HEK293 (cell line): ENCODE measurements around the gene POLH.

Experiments
- BCL6B ChIP-seq: fragments of 450-650 bp; formaldehyde crosslinking; IDR thresholded peaks from 2 replicates; pipeline ENCODE4 v1.5.1; 2017; ENCODE audit warnings: missing biosample characterization, missing genetic modification characterization
- FEZF1 ChIP-seq: fragments of 450-650 bp; formaldehyde crosslinking; IDR thresholded peaks from 2 replicates; pipeline ENCODE4 v1.5.1; 2016; ENCODE audit warnings: missing biosample characterization, missing genetic modification characterization
- HIC1 ChIP-seq: fragments of 450-650 bp; formaldehyde crosslinking; IDR thresholded peaks from 2 replicates; pipeline ENCODE4 v1.5.1; 2016; ENCODE audit warnings: missing biosample characterization, missing genetic modification characterization
- OVOL3 ChIP-seq: fragments of 450-650 bp; formaldehyde crosslinking; IDR thresholded peaks from 2 replicates; pipeline ENCODE4 v1.5.1; 2016; ENCODE audit warnings: missing biosample characterization, missing genetic modification characterization
- PRDM10 ChIP-seq: fragments of 450-650 bp; formaldehyde crosslinking; IDR thresholded peaks from 2 replicates; pipeline ENCODE4 v1.5.1; 2016; ENCODE audit warnings: missing biosample characterization, missing genetic modification characterization
- PRDM6 ChIP-seq: fragments of 450-650 bp; formaldehyde crosslinking; IDR thresholded peaks from 2 replicates; pipeline ENCODE4 v1.5.1; 2017; ENCODE audit warnings: missing biosample characterization, missing genetic modification characterization
- RBAK ChIP-seq: fragments of 450-650 bp; formaldehyde crosslinking; IDR thresholded peaks from 2 replicates; pipeline ENCODE4 v1.5.1; 2016; ENCODE audit warnings: missing biosample characterization, missing genetic modification characterization
- SALL2 ChIP-seq: fragments of 450-650 bp; formaldehyde crosslinking; IDR thresholded peaks from 2 replicates; pipeline ENCODE4 v1.5.0; 2017; ENCODE audit warnings: missing biosample characterization, mild to moderate bottlenecking, missing genetic modification characterization, borderline replicate concordance
- TRIM28 ChIP-seq: IDR thresholded peaks from 2 replicates; pipeline ENCODE4 v1.6.1; 2011; ENCODE audit warnings: low read length, control low read depth, borderline replicate concordance
- YY2 ChIP-seq: fragments of 450-650 bp; formaldehyde crosslinking; IDR thresholded peaks from 2 replicates; pipeline ENCODE4 v1.5.1; 2016; ENCODE audit warnings: missing biosample characterization, missing genetic modification characterization
- ZBTB11 ChIP-seq: fragments of 450-650 bp; formaldehyde crosslinking; conservative IDR thresholded peaks from 2 replicates; pipeline ENCODE4 v1.5.1; 2016; ENCODE audit warnings: low read depth, missing biosample characterization, missing genetic modification characterization
- ZBTB48 ChIP-seq: fragments of 450-650 bp; formaldehyde crosslinking; IDR thresholded peaks from 2 replicates; pipeline ENCODE4 v1.5.1; 2016; ENCODE audit warnings: missing biosample characterization, missing genetic modification characterization
- ZFP41 ChIP-seq: fragments of 450-650 bp; formaldehyde crosslinking; IDR thresholded peaks from 2 replicates; pipeline ENCODE4 v1.5.1; 2016; ENCODE audit warnings: missing biosample characterization, missing genetic modification characterization, borderline replicate concordance
- ZNF223 ChIP-seq: fragments of 450-650 bp; formaldehyde crosslinking; IDR thresholded peaks from 2 replicates; pipeline ENCODE4 v1.5.1; 2016; ENCODE audit warnings: missing biosample characterization, missing genetic modification characterization
- ZNF248 ChIP-seq: fragments of 450-650 bp; formaldehyde crosslinking; IDR thresholded peaks from 2 replicates; pipeline ENCODE4 v1.5.1; 2017; ENCODE audit warnings: missing biosample characterization, missing genetic modification characterization
- ZNF26 ChIP-seq: fragments of 450-650 bp; formaldehyde crosslinking; IDR thresholded peaks from 2 replicates; pipeline ENCODE4 v1.5.1; 2016; ENCODE audit warnings: missing biosample characterization, missing genetic modification characterization
- ZNF416 ChIP-seq: fragments of 450-650 bp; formaldehyde crosslinking; IDR thresholded peaks from 2 replicates; pipeline ENCODE4 v1.5.1; 2016; ENCODE audit warnings: missing biosample characterization, missing genetic modification characterization
- ZNF426 ChIP-seq: fragments of 450-650 bp; formaldehyde crosslinking; IDR thresholded peaks from 2 replicates; pipeline ENCODE4 v1.5.1; 2017; ENCODE audit warnings: missing biosample characterization, missing genetic modification characterization, mild to moderate bottlenecking, inconsistent platforms, moderate library complexity
- ZNF449 ChIP-seq: fragments of 450-650 bp; formaldehyde crosslinking; IDR thresholded peaks from 2 replicates; pipeline ENCODE4 v1.5.1; 2017; ENCODE audit warnings: missing biosample characterization, mild to moderate bottlenecking, missing genetic modification characterization, moderate library complexity
- ZNF626 ChIP-seq: fragments of 450-650 bp; sonication (Bioruptor Pico); formaldehyde crosslinking; IDR thresholded peaks from 2 replicates; pipeline ENCODE4 v1.5.1; 2018; ENCODE audit warnings: missing biosample characterization, missing genetic modification characterization, inconsistent platforms
- ZNF664 ChIP-seq: fragments of 450-650 bp; formaldehyde crosslinking; IDR thresholded peaks from 2 replicates; pipeline ENCODE4 v1.5.1; 2016; ENCODE audit warnings: missing biosample characterization, missing genetic modification characterization
- ZNF768 ChIP-seq: fragments of 450-650 bp; formaldehyde crosslinking; IDR thresholded peaks from 2 replicates; pipeline ENCODE4 v1.5.1; 2018; ENCODE audit warnings: missing biosample characterization, mild to moderate bottlenecking, missing genetic modification characterization
- ZSCAN30 ChIP-seq: fragments of 450-650 bp; IDR thresholded peaks from 2 replicates; pipeline ENCODE4 v1.5.1; 2018; ENCODE audit warnings: missing biosample characterization, mild to moderate bottlenecking, missing genetic modification characterization, moderate library complexity

POLH gene

GRCh38 chr6:43629104-43629504 lies 53.1 kb downstream of the POLH start, which contains the start of gene GTPBP2 (continued):
- no peak for TF ChIP-seq ZFP41 (tag by site-specific recombination)
- TF ChIP-seq ZNF768 (tag by site-specific recombination): no peak
- no peak for TF ChIP-seq FEZF1 (tag by site-specific recombination)
- no peak for TF ChIP-seq ZBTB48 (tag by site-specific recombination)
- no peak for TF ChIP-seq ZNF26 (tag by site-specific recombination)
- TF ChIP-seq ZNF449 (tag by site-specific recombination): no peak
- no peak for TF ChIP-seq ZNF626
- no peak for TF ChIP-seq ZNF416
- TF ChIP-seq ZNF248 (tag by site-specific recombination): no peak
- TF ChIP-seq YY2: no peak
- TF ChIP-seq ZBTB11 (tag by site-specific recombination): peak; percentile 77
- TF ChIP-seq ZNF426: no peak
- no peak for TF ChIP-seq HIC1 (tag by site-specific recombination)
- no peak; the same call in 1 of the 2 replicates for TF ChIP-seq OVOL3 (tag by site-specific recombination)
- TF ChIP-seq ZSCAN30 (tag by site-specific recombination): peak; percentile 6; the same call in 1 of the 2 replicates
- TF ChIP-seq RBAK (tag by site-specific recombination): no peak
- no peak for TF ChIP-seq ZNF223 (tag by site-specific recombination)
- TF ChIP-seq ZNF664 (tag by site-specific recombination): no peak
- no peak for TF ChIP-seq BCL6B (tag by site-specific recombination)
- no peak for TF ChIP-seq SALL2 (tag by site-specific recombination)
- no peak for TF ChIP-seq PRDM6
- no peak for TF ChIP-seq TRIM28
- TF ChIP-seq PRDM10: no peak
